Endodermal cell (in vitro differentiated cells): Measurements from ENCODE around the gene TCTN2. TPM values are rescaled to one million over a fixed set of nuclear protein-coding genes. Genes with fewer than 3 reads are reported as not detected.

ENCODE experiments used
- DNase-seq: peaks from one replicate; pipeline ENCODE4 v3.0.0-alpha.2; 2017
- H3K27ac ChIP-seq: 2 replicates; pipeline ENCODE4 v1.5.1; 2013; ENCODE audit warnings: mild to moderate bottlenecking, low read depth, low read length, moderate library complexity
- H3K27me3 ChIP-seq: 2 replicates; pipeline ENCODE4 v1.6.1; 2013; ENCODE audit warnings: mild to moderate bottlenecking, low read length, moderate library complexity; ENCODE audit not compliant: insufficient read depth, control insufficient read depth, poor library complexity, severe bottlenecking
- H3K36me3 ChIP-seq: 2 replicates; pipeline ENCODE4 v1.7.0; 2013; ENCODE audit warnings: mild to moderate bottlenecking, low read length, moderate library complexity; ENCODE audit not compliant: control insufficient read depth, insufficient read depth
- H3K4me1 ChIP-seq: one replicate; pipeline ENCODE4 v1.7.0; 2013; ENCODE audit warnings: low read length; ENCODE audit not compliant: control insufficient read depth, insufficient read depth
- H3K4me3 ChIP-seq: 2 replicates; pipeline ENCODE4 v1.5.1; 2013; ENCODE audit warnings: mild to moderate bottlenecking, low read length, moderate library complexity
- H3K9ac ChIP-seq: 2 replicates; pipeline ENCODE4 v1.6.1; 2013; ENCODE audit warnings: mild to moderate bottlenecking, low read length, moderate library complexity; ENCODE audit not compliant: poor library complexity, severe bottlenecking; ENCODE audit errors: extremely low read depth
- H3K9me3 ChIP-seq: 2 replicates; pipeline ENCODE4 v1.6.1; 2013; ENCODE audit warnings: mild to moderate bottlenecking, low read length, moderate library complexity; ENCODE audit not compliant: control insufficient read depth
- H3K27ac Mint-ChIP-seq: 2 replicates; pipeline ENCODE4 v1.8.0; 2020; ENCODE audit warnings: mixed read lengths
- H3K27me3 Mint-ChIP-seq: 2 replicates; pipeline ENCODE4 v1.8.0; 2021; ENCODE audit warnings: mild to moderate bottlenecking, mixed read lengths; ENCODE audit not compliant: insufficient read depth
- H3K36me3 Mint-ChIP-seq: 2 replicates; pipeline ENCODE4 v1.8.0; 2020; ENCODE audit warnings: low read depth, mixed read lengths
- H3K4me1 Mint-ChIP-seq: 2 replicates; pipeline ENCODE4 v1.8.0; 2020; ENCODE audit warnings: mixed read lengths
- H3K4me3 Mint-ChIP-seq: 2 replicates; pipeline ENCODE4 v1.8.0; 2020; ENCODE audit warnings: mild to moderate bottlenecking, moderate library complexity, mixed read lengths
- H3K9me3 Mint-ChIP-seq: 2 replicates; pipeline ENCODE4 v1.8.0; 2020; ENCODE audit warnings: mild to moderate bottlenecking, mixed read lengths
- WGBS, 2 experiments: methylation state at CpG; one replicate each; pipeline versions ENCODE4 v1.1.5 to v1.1.7; 2013; ENCODE audit warnings: missing lambda C conversion rate in 2 of 2, mixed read lengths in 1 of 2; ENCODE audit not compliant: insufficient coverage in 1 of 2, insufficient read length in 1 of 2; 5-methylcytosine and 5-hydroxymethylcytosine counted together
- total RNA-seq, 2 donors: library from RNA; stranded (reverse); fragmentation: NEBNext Ultra II Directional in 1 of 2; extraction: Animal tissue kit (Norgen Biotek cat#: 25700) in 1 of 2; gene quantifications; 2 replicates in 1 of 2; 3 replicates in 1 of 2; pipeline ENCODE4 v1.2.1, GENCODE V29; 2021
- TF ChIP-seq, protein P1 (sequence below): fragments of 200-600 bp; sonication (generic); conservative IDR thresholded peaks from 2 replicates; pipeline ENCODE4 v1.5.0; 2021; ENCODE audit warnings: antibody characterized with exemption, mild to moderate bottlenecking

Gene TCTN2
- total RNA-seq, 2 donors from 2014 or later: 19.2 to 25.6 TPM

- peaks cover 88% of the 10 kb centered on the region for H3K36me3 Mint-ChIP-seq
Observed at GRCh38 chr12:123731596-123731995, 60.7 kb downstream of the TCTN2 start.

DNA sequence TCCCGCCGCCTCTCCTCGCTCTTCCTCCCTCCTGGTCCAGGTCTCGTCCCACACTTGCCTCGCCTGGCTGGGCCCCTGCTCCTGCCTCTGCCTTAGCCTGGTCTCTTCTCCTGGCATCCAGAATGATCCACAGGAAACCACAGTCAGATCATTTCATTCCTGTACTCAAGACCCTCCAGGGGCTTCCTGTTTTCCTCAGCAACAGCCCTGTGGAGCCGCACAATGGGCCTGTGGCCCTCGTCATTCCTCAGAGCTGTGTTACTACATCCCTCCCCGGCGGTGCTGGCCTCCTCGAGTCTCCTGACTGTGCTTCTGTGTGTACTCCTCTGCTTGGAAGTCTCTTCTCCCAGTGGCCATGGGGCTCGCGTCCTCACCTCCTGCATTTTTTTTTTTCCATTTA lies 61.3 kb downstream of the TCTN2 start:
- H3K4me3 ChIP-seq: no peak overlapping the region
- H3K9ac ChIP-seq: no peak overlapping the region
- no peak overlapping the region for H3K27ac ChIP-seq
- Mint-ChIP-seq H3K9me3 (no peaks in the 10 kb centered on the region), H3K27ac (peak overlapping the region; percentile 45), H3K36me3 (peaks cover 89% of the 10 kb centered on the region), H3K4me3 (no peak overlapping the region), H3K27me3 (no peaks in the 10 kb centered on the region), H3K4me1 (no peaks in the 10 kb centered on the region)
- H3K27me3 ChIP-seq: no peaks in the 10 kb centered on the region
- H3K36me3 ChIP-seq: peaks cover 86% of the 10 kb centered on the region
- no peaks in the 10 kb centered on the region for H3K4me1 ChIP-seq
- 89 to 91% methylated on average over 12 of the region's 12 CpGs for WGBS, 2 experiments
- no peaks in the 10 kb centered on the region for H3K9me3 ChIP-seq
- DNase-seq: no peak
- TF ChIP-seq, protein P1, sequence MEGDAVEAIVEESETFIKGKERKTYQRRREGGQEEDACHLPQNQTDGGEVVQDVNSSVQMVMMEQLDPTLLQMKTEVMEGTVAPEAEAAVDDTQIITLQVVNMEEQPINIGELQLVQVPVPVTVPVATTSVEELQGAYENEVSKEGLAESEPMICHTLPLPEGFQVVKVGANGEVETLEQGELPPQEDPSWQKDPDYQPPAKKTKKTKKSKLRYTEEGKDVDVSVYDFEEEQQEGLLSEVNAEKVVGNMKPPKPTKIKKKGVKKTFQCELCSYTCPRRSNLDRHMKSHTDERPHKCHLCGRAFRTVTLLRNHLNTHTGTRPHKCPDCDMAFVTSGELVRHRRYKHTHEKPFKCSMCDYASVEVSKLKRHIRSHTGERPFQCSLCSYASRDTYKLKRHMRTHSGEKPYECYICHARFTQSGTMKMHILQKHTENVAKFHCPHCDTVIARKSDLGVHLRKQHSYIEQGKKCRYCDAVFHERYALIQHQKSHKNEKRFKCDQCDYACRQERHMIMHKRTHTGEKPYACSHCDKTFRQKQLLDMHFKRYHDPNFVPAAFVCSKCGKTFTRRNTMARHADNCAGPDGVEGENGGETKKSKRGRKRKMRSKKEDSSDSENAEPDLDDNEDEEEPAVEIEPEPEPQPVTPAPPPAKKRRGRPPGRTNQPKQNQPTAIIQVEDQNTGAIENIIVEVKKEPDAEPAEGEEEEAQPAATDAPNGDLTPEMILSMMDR: no peak

More at GRCh38 chr12:123731596-123731995, 60.7 kb downstream of the TCTN2 start:
- no peak overlapping the region for H3K9ac ChIP-seq
- Mint-ChIP-seq H3K27me3 (no peaks in the 10 kb centered on the region), H3K4me1 (no peaks in the 10 kb centered on the region), H3K4me3 (no peak overlapping the region), H3K27ac (peak overlapping the region; percentile 42), H3K9me3 (no peaks in the 10 kb centered on the region)
- TF ChIP-seq, protein P1: no peak
- no peaks in the 10 kb centered on the region for H3K9me3 ChIP-seq
- H3K4me3 ChIP-seq: no peak overlapping the region
- H3K27ac ChIP-seq: no peak overlapping the region
- H3K27me3 ChIP-seq: no peaks in the 10 kb centered on the region
- H3K4me1 ChIP-seq: no peaks in the 10 kb centered on the region
- 78 to 83% methylated on average over 2 of the region's 2 CpGs for WGBS, 2 experiments
- no peak for DNase-seq
- peaks cover 86% of the 10 kb centered on the region for H3K36me3 ChIP-seq

DNA sequence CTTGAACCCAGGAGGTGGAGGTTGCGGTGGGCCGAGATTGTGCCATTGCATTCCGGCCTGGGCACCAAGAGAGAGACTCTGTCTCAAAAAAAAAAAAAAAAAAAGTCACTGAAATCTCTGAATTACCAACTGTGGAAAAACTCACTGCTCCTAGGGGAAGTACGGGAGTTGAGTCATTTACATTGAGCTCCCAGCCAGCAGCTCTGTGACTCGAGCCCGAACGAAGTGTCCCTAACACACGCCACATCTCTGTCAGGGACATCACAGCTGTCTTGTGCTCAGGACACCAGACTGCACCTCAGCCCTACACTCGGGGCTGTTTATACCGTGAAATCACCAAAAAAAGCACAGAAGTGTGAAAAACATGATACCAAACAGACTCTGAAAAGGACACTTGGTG lies 62.3 kb downstream of the TCTN2 start:
- Mint-ChIP-seq H3K4me3 (no peak overlapping the region), H3K27me3 (no peaks in the 10 kb centered on the region), H3K36me3 (peaks cover 89% of the 10 kb centered on the region), H3K9me3 (no peaks in the 10 kb centered on the region), H3K27ac (peak overlapping the region; percentile 44), H3K4me1 (no peaks in the 10 kb centered on the region)
- no peak overlapping the region for H3K4me3 ChIP-seq
- H3K4me1 ChIP-seq: no peaks in the 10 kb centered on the region
- no peaks in the 10 kb centered on the region for H3K9me3 ChIP-seq
- H3K36me3 ChIP-seq: peaks cover 84% of the 10 kb centered on the region
- H3K27me3 ChIP-seq: no peaks in the 10 kb centered on the region
- DNase-seq: no peak
- H3K9ac ChIP-seq: no peak overlapping the region
- TF ChIP-seq, protein P1: no peak
- WGBS, 2 experiments: 88 to 95% methylated on average over 7 to 10 of the region's 10 CpGs
- H3K27ac ChIP-seq: no peak overlapping the region
